Trophoblast cell (in vitro differentiated cells and primary cell): ENCODE results near the gene CPLX1. TPM values are rescaled to one million over a fixed set of nuclear protein-coding genes. Genes with fewer than 3 reads are reported as not detected.

Experiments
- DNase-seq, 2 donors: peaks; one replicate each; pipeline ENCODE4 v3.0.0-alpha.2; 2016
- H2AFZ ChIP-seq: 2 replicates; pipeline ENCODE4 v1.6.1; 2013; ENCODE audit warnings: low read length, moderate library complexity, mild to moderate bottlenecking; ENCODE audit not compliant: insufficient read depth, poor library complexity
- H2AK5ac ChIP-seq: 2 replicates; pipeline ENCODE4 v1.6.1; 2013; ENCODE audit warnings: mild to moderate bottlenecking, low read length
- H2BK120ac ChIP-seq: 2 replicates; pipeline ENCODE4 v1.6.1; 2013; ENCODE audit warnings: low read length, mild to moderate bottlenecking, moderate library complexity; ENCODE audit not compliant: insufficient read depth, poor library complexity
- H2BK12ac ChIP-seq: 2 replicates; pipeline ENCODE4 v1.6.1; 2013; ENCODE audit warnings: mild to moderate bottlenecking, low read length, moderate library complexity
- H2BK5ac ChIP-seq: 2 replicates; pipeline ENCODE4 v1.6.1; 2013; ENCODE audit warnings: low read length, low read depth, moderate library complexity, mild to moderate bottlenecking; ENCODE audit not compliant: poor library complexity
- H3K14ac ChIP-seq: 2 replicates; pipeline ENCODE4 v1.6.1; 2013; ENCODE audit warnings: mild to moderate bottlenecking, low read length
- H3K18ac ChIP-seq: 2 replicates; pipeline ENCODE4 v1.6.1; 2013; ENCODE audit warnings: mild to moderate bottlenecking, low read length
- H3K23ac ChIP-seq: 2 replicates; pipeline ENCODE4 v1.6.1; 2013; ENCODE audit warnings: low read length
- H3K27ac ChIP-seq: 2 replicates; pipeline ENCODE4 v1.5.1; 2013; ENCODE audit warnings: low read depth, mild to moderate bottlenecking, inconsistent platforms, low read length, moderate library complexity
- H3K27me3 ChIP-seq: 2 replicates; pipeline ENCODE4 v1.6.1; 2013; ENCODE audit warnings: inconsistent platforms, mild to moderate bottlenecking, low read length, moderate library complexity; ENCODE audit not compliant: insufficient read depth
- H3K36me3 ChIP-seq, 2 experiments: 1 replicate in 1 of 2; 2 replicates in 1 of 2; pipeline ENCODE4 v1.6.1; 2013; ENCODE audit warnings: low read length in 2 of 2, mild to moderate bottlenecking in 2 of 2, moderate library complexity in 1 of 2; ENCODE audit not compliant: insufficient read depth in 2 of 2, control insufficient read depth in 1 of 2
- H3K4ac ChIP-seq: 2 replicates; pipeline ENCODE4 v1.6.1; 2013; ENCODE audit warnings: low read depth, mild to moderate bottlenecking, low read length, moderate library complexity
- H3K4me1 ChIP-seq, 2 experiments: 1 replicate in 1 of 2; 2 replicates in 1 of 2; pipeline ENCODE4 v1.6.1; 2013; ENCODE audit warnings: low read length in 2 of 2, mild to moderate bottlenecking in 2 of 2, moderate library complexity in 1 of 2; ENCODE audit not compliant: insufficient read depth in 2 of 2, control insufficient read depth in 1 of 2
- H3K4me2 ChIP-seq: 2 replicates; pipeline ENCODE4 v1.6.1; 2013; ENCODE audit warnings: inconsistent platforms, mild to moderate bottlenecking, low read length, moderate library complexity
- H3K4me3 ChIP-seq: 2 replicates; pipeline ENCODE4 v1.5.1; 2013; ENCODE audit warnings: mild to moderate bottlenecking, low read depth, low read length, inconsistent platforms
- H3K79me1 ChIP-seq: one replicate; pipeline ENCODE4 v1.6.1; 2013; ENCODE audit warnings: low read length
- H3K79me2 ChIP-seq: 2 replicates; pipeline ENCODE4 v1.6.1; 2013; ENCODE audit warnings: low read length, mild to moderate bottlenecking; ENCODE audit not compliant: control insufficient read depth, insufficient read depth, poor library complexity
- H3K9ac ChIP-seq: 2 replicates; pipeline ENCODE4 v1.6.1; 2013; ENCODE audit warnings: mild to moderate bottlenecking, low read length
- H3K9me3 ChIP-seq: 2 replicates; pipeline ENCODE4 v1.6.1; 2013; ENCODE audit warnings: low read depth, mild to moderate bottlenecking, control low read depth, inconsistent platforms, low read length; ENCODE audit not compliant: insufficient read depth
- H4K12ac ChIP-seq: 2 replicates; pipeline ENCODE4 v1.6.1; 2013; ENCODE audit warnings: low read depth, mild to moderate bottlenecking, low read length, moderate library complexity
- H4K8ac ChIP-seq: 2 replicates; pipeline ENCODE4 v1.6.1; 2013; ENCODE audit warnings: low read depth, mild to moderate bottlenecking, low read length, moderate library complexity
- H4K91ac ChIP-seq: one replicate; pipeline ENCODE4 v1.6.1; 2013; ENCODE audit warnings: low read depth, mild to moderate bottlenecking, low read length, moderate library complexity
- WGBS: extraction: QIAGEN DNeasy Blood & Tissue Kit; methylation state at CpG from one replicate; pipeline ENCODE4 v1.1.7; 2013; ENCODE audit warnings: missing lambda C conversion rate; ENCODE audit not compliant: insufficient read length, insufficient coverage; ENCODE audit errors: extremely low coverage; 5-methylcytosine and 5-hydroxymethylcytosine counted together
- polyA plus RNA-seq: library from polyadenylated mRNA; stranded (reverse); fragments of 200-250 nt; gene quantifications from 2 replicates; pipeline ENCODE4 v1.2.3, GENCODE V29; 2013

The CPLX1 gene
- polyA plus RNA-seq = 0.67 and 0.78 TPM in 2 replicates

GRCh38 chr4:825971-826330 lies at the start of gene CPLX1:
Gene CPLX1, minus strand, starts transcription at chr4:826129. Its CDS starts 1,607 bp downstream, at chr4:824522.
- peaks cover 0 to 2% of the 10 kb centered on the region in 2 experiments for H3K4me1 ChIP-seq

GRCh38 chr4:874971-875817 lies 49.3 kb upstream of the CPLX1 start:
- H3K27me3 ChIP-seq = no peaks in the 10 kb centered on the region
- peaks cover 67 to 76% of the 10 kb centered on the region in 2 experiments for H3K36me3 ChIP-seq
- H4K8ac ChIP-seq = no peak overlapping the region
- H3K79me1 ChIP-seq = no peaks in the 10 kb centered on the region
- H3K4ac ChIP-seq = no peak overlapping the region
- no peak overlapping the region for H3K4me3 ChIP-seq
- no peak overlapping the region for H2AK5ac ChIP-seq
- no peak overlapping the region for H2BK12ac ChIP-seq
- H2BK5ac ChIP-seq = no peak overlapping the region
- H3K9ac ChIP-seq = no peak overlapping the region
- peaks cover 4% of the 10 kb centered on the region for H3K9me3 ChIP-seq
- no peak overlapping the region for H3K23ac ChIP-seq
- no peak overlapping the region for H3K18ac ChIP-seq
- H3K79me2 ChIP-seq = no peaks in the 10 kb centered on the region
- no peak overlapping the region for H3K27ac ChIP-seq
- H3K4me2 ChIP-seq = no peak overlapping the region
- no peak overlapping the region for H3K14ac ChIP-seq
- DNase-seq = no peak
- no peak overlapping the region for H4K91ac ChIP-seq
- no peaks in the 10 kb centered on the region for H3K4me1 ChIP-seq
- H2BK120ac ChIP-seq = no peak overlapping the region
- WGBS = no CpG with 5 or more reads among the region's 17 CpGs
- no peak overlapping the region for H4K12ac ChIP-seq
- no peak overlapping the region for H2AFZ ChIP-seq

More at GRCh38 chr4:825971-826330, at the start of gene CPLX1:
- DNase-seq = peak in 1 of 2 donors; percentile 5
- Histone ChIP-seq H3K9ac (no peak within 1 kb of the TSS), H3K36me3 (no peaks in the 10 kb centered on the region), H3K79me2 (no peaks in the 10 kb centered on the region), H3K27me3 (peaks cover 44% of the 10 kb centered on the region), H3K9me3 (peaks cover 3% of the 10 kb centered on the region), H3K27ac (no peak within 1 kb of the TSS), H3K23ac (no peak within 1 kb of the TSS), H4K12ac (no peak within 1 kb of the TSS), H4K91ac (no peak within 1 kb of the TSS), H3K18ac (no peak within 1 kb of the TSS), H3K79me1 (no peaks in the 10 kb centered on the region), H2AK5ac (no peak within 1 kb of the TSS), H2BK120ac (no peak within 1 kb of the TSS), H3K4me2 (peak within 1 kb of the TSS; percentile 53), H3K14ac (no peak within 1 kb of the TSS), H2BK12ac (no peak within 1 kb of the TSS), H3K4ac (no peak within 1 kb of the TSS), H4K8ac (no peak within 1 kb of the TSS), H3K4me3 (no peak within 1 kb of the TSS), H2AFZ (no peak within 1 kb of the TSS), H2BK5ac (no peak within 1 kb of the TSS)
- WGBS = no CpG with 5 or more reads among the region's 61 CpGs

GRCh38 chr4:874056-874455 lies 48.1 kb upstream of the CPLX1 start:
- Histone ChIP-seq H2BK120ac (no peak overlapping the region), H3K27me3 (no peaks in the 10 kb centered on the region), H3K4ac (no peak overlapping the region), H2AK5ac (no peak overlapping the region), H3K14ac (no peak overlapping the region), H3K79me1 (no peaks in the 10 kb centered on the region), H4K91ac (no peak overlapping the region), H4K8ac (no peak overlapping the region), H3K4me1 (no peaks in the 10 kb centered on the region), H3K9ac (no peak overlapping the region), H3K4me2 (no peak overlapping the region), H3K18ac (no peak overlapping the region), H3K9me3 (peaks cover 13% of the 10 kb centered on the region), H3K36me3 (peaks cover 66 to 76% of the 10 kb centered on the region in 2 experiments), H3K79me2 (no peaks in the 10 kb centered on the region), H2BK5ac (no peak overlapping the region), H3K27ac (no peak overlapping the region), H2AFZ (no peak overlapping the region), H3K4me3 (no peak overlapping the region), H2BK12ac (no peak overlapping the region), H3K23ac (no peak overlapping the region), H4K12ac (no peak overlapping the region)
- peak in 1 of 2 donors; percentile 22 for DNase-seq
- no CpG with 5 or more reads among the region's 9 CpGs for WGBS

GRCh38 chr4:872241-872981 lies 46.5 kb upstream of the CPLX1 start:
- H3K27ac ChIP-seq = no peak overlapping the region
- H3K23ac ChIP-seq = no peak overlapping the region
- no peak overlapping the region for H2AK5ac ChIP-seq
- H3K27me3 ChIP-seq = no peaks in the 10 kb centered on the region
- no peak overlapping the region for H3K4me2 ChIP-seq
- no peak overlapping the region for H2BK5ac ChIP-seq
- H3K79me2 ChIP-seq = no peaks in the 10 kb centered on the region
- H3K9ac ChIP-seq = no peak overlapping the region
- H3K36me3 ChIP-seq = peaks cover 74 to 84% of the 10 kb centered on the region in 2 experiments
- no peak overlapping the region for H4K12ac ChIP-seq
- H4K91ac ChIP-seq = no peak overlapping the region
- H2AFZ ChIP-seq = no peak overlapping the region
- no peak overlapping the region for H3K14ac ChIP-seq
- no peak overlapping the region for H3K18ac ChIP-seq
- no peak overlapping the region for H4K8ac ChIP-seq
- no peaks in the 10 kb centered on the region for H3K79me1 ChIP-seq
- H2BK120ac ChIP-seq = no peak overlapping the region
- no peak for DNase-seq
- peaks cover 13% of the 10 kb centered on the region for H3K9me3 ChIP-seq
- no peak overlapping the region for H3K4ac ChIP-seq
- no peak overlapping the region for H3K4me3 ChIP-seq
- H3K4me1 ChIP-seq = no peaks in the 10 kb centered on the region
- no peak overlapping the region for H2BK12ac ChIP-seq
- no CpG with 5 or more reads among the region's 43 CpGs for WGBS
